SK-N-SH (cell line): ENCODE data around the gene DPEP2NB. TPM values are rescaled to one million over a fixed set of nuclear protein-coding genes. Genes with fewer than 3 reads are reported as not detected.
"Not testable (repeated sequence)": the region's sequence is repeated elsewhere in the genome, so short reads cannot be mapped to it uniquely, and the experiment has no call there.

Experiments used
- CTCF ChIA-PET: fragments of 300-600, 350-600 bp; formaldehyde crosslinking; extraction: SDS; loops from one replicate; lab custom pipeline; 2021; lab: Yijun Ruan, JAX
- POLR2A ChIA-PET: fragments of 350-600 bp; sonication (Branson Sonifier 250); formaldehyde crosslinking; extraction: SDS; loops from one replicate; lab custom pipeline; 2020; ENCODE audit warnings: antibody characterized with exemption, inconsistent platforms; lab: Yijun Ruan, JAX
- DNase-seq: peaks from one replicate; pipeline ENCODE4 v3.0.0; 2012
- H2AFZ ChIP-seq: fragments of 200-600 bp; sonication (generic); 2 replicates; pipeline ENCODE4 v1.8.1; 2016; ENCODE audit warnings: antibody characterized with exemption, mild to moderate bottlenecking, low read depth
- H3F3A ChIP-seq: fragments of 200-600 bp; sonication (generic); replicated peaks from 2 replicates; pipeline ENCODE3; 2016; ENCODE audit warnings: antibody characterized with exemption, mild to moderate bottlenecking; ENCODE audit not compliant: insufficient read depth
- H3K27ac ChIP-seq, 2 experiments: fragments of 200-500 bp in 1 of 2; fragments of 200-600 bp in 1 of 2; sonication (Bioruptor generic) in 1 of 2; sonication (generic), shearing (Covaris generic) in 1 of 2; 2 replicates each; pipeline versions ENCODE4 v1.5.1 to v1.6.1; 2014 to 2016; ENCODE audit warnings: low read depth in 2 of 2, inconsistent platforms in 1 of 2, low read length in 1 of 2, mild to moderate bottlenecking in 1 of 2, mixed read lengths in 1 of 2
- H3K27me3 ChIP-seq: fragments of 200-600 bp; sonication (generic), shearing (Covaris generic); 2 replicates; pipeline ENCODE4 v1.6.1; 2016; ENCODE audit warnings: mixed run types; ENCODE audit not compliant: insufficient read depth
- H3K36me3 ChIP-seq, 2 experiments: fragments of 200-500 bp in 1 of 2; fragments of 200-600 bp in 1 of 2; sonication (Bioruptor generic) in 1 of 2; sonication (generic) in 1 of 2; replicated peaks in 1 of 2; 2 replicates each; pipeline versions ENCODE3 to v1.5.1; 2014 to 2016; ENCODE audit warnings: low read length in 1 of 2, mild to moderate bottlenecking in 1 of 2; ENCODE audit not compliant: insufficient read depth in 2 of 2, control insufficient read depth in 1 of 2
- H3K4me1 ChIP-seq, 2 experiments: fragments of 200-500 bp in 1 of 2; fragments of 200-600 bp in 1 of 2; sonication (Bioruptor generic) in 1 of 2; sonication (generic), shearing (Covaris generic) in 1 of 2; 2 replicates each; pipeline versions ENCODE4 v1.5.1 to v1.6.1; 2014 to 2016; ENCODE audit warnings: low read depth in 1 of 2, low read length in 1 of 2, mixed run types in 1 of 2; ENCODE audit not compliant: insufficient read depth in 2 of 2, control insufficient read depth in 1 of 2
- H3K4me2 ChIP-seq: fragments of 200-600 bp; sonication (generic), shearing (Covaris generic); 2 replicates; pipeline ENCODE4 v1.6.1; 2017; ENCODE audit warnings: mixed run types
- H3K4me3 ChIP-seq, 2 experiments: fragments of 200-500 bp in 1 of 2; fragments of 200-600 bp in 1 of 2; sonication (Bioruptor generic) in 1 of 2; sonication (generic), shearing (Covaris generic) in 1 of 2; 2 replicates each; pipeline versions ENCODE4 v1.5.1 to v1.8.1; 2014 to 2016; ENCODE audit warnings: low read depth in 2 of 2, inconsistent platforms in 1 of 2, low read length in 1 of 2, mild to moderate bottlenecking in 1 of 2, mixed read lengths in 1 of 2, moderate library complexity in 1 of 2
- H3K79me2 ChIP-seq: fragments of 200-600 bp; sonication (generic); 2 replicates; pipeline ENCODE4 v1.8.1; 2017; ENCODE audit warnings: mild to moderate bottlenecking; ENCODE audit not compliant: insufficient read depth
- H3K9ac ChIP-seq: fragments of 200-600 bp; sonication (generic); 2 replicates; pipeline ENCODE4 v1.6.1; 2017; ENCODE audit warnings: mixed run types
- H3K9me2 ChIP-seq: fragments of 200-600 bp; sonication (generic); 2 replicates; pipeline ENCODE4 v1.6.1; 2017; ENCODE audit warnings: mixed run types
- H3K9me3 ChIP-seq: fragments of 200-600 bp; sonication (generic); 2 replicates; pipeline ENCODE4 v1.6.1; 2017; ENCODE audit warnings: mixed run types, mild to moderate bottlenecking, moderate library complexity
- H4K20me1 ChIP-seq: fragments of 200-600 bp; sonication (generic); 2 replicates; pipeline ENCODE4 v1.6.1; 2017; ENCODE audit warnings: mild to moderate bottlenecking, mixed run types; ENCODE audit not compliant: insufficient read depth
- CHD2 ChIP-seq: fragments of 150-350 bp; IDR thresholded peaks from 2 replicates; pipeline ENCODE4 v1.6.1; 2018; ENCODE audit warnings: low read length; ENCODE audit not compliant: partially characterized antibody
- CTCF ChIP-seq: fragments of 200-600 bp; sonication (generic); IDR thresholded peaks from 2 replicates; pipeline ENCODE4 v1.6.1; 2017; ENCODE audit warnings: antibody characterized with exemption, mild to moderate bottlenecking, moderate library complexity
- EZH2phosphoT487 ChIP-seq: fragments of 200-600 bp; sonication (generic); IDR thresholded peaks from 2 replicates; pipeline ENCODE4 v1.6.1; 2017; ENCODE audit warnings: low read depth, mixed run types, mild to moderate bottlenecking, antibody characterized with exemption, moderate library complexity, borderline replicate concordance
- FOXM1 ChIP-seq: IDR thresholded peaks from 2 replicates; pipeline ENCODE4 v1.4.0; 2012; ENCODE audit warnings: low read depth, mild to moderate bottlenecking
- NRF1 ChIP-seq: IDR thresholded peaks from 2 replicates; pipeline ENCODE4 v1.6.1; 2012; ENCODE audit warnings: low read depth, mild to moderate bottlenecking, low read length
- PBX3 ChIP-seq: IDR thresholded peaks from 2 replicates; pipeline ENCODE4; 2012
- RAD21 ChIP-seq: IDR thresholded peaks from 2 replicates; pipeline ENCODE4 v1.6.1; 2012; ENCODE audit warnings: mild to moderate bottlenecking, low read length
- REST ChIP-seq: IDR thresholded peaks from 2 replicates; pipeline ENCODE4 v1.6.1; 2012; ENCODE audit warnings: mild to moderate bottlenecking, low read depth, low read length, moderate library complexity
- SIN3A ChIP-seq: IDR thresholded peaks from 2 replicates; pipeline ENCODE4 v1.6.1; 2012; ENCODE audit warnings: low read depth, mild to moderate bottlenecking, low read length, moderate library complexity, borderline replicate concordance
- SMC3 ChIP-seq: IDR thresholded peaks from 2 replicates; pipeline ENCODE4 v1.6.1; 2012; ENCODE audit warnings: low read depth, low read length, improper control_type of control experiment
- TAF1 ChIP-seq: IDR thresholded peaks from 2 replicates; pipeline ENCODE4 v1.6.1; 2012; ENCODE audit warnings: low read depth, mild to moderate bottlenecking, low read length, moderate library complexity, borderline replicate concordance
- TCF12 ChIP-seq: IDR thresholded peaks from 2 replicates; pipeline ENCODE4 v1.4.0; 2012
- YY1 ChIP-seq: IDR thresholded peaks from 2 replicates; pipeline ENCODE4 v1.4.0; 2012; ENCODE audit warnings: low read depth, mild to moderate bottlenecking
- WGBS: methylation state at CpG from one replicate; pipeline ENCODE4 v1.1.6; 2017; ENCODE audit warnings: low lambda C conversion rate; 5-methylcytosine and 5-hydroxymethylcytosine counted together
- polyA plus RNA-seq, 3 experiments: library from polyadenylated mRNA; depleted of rRNA; stranded (reverse); fragments of >200 nt; gene quantifications; 2 replicates each; pipeline ENCODE4 v1.2.3, GENCODE V29; 2012

Gene DPEP2NB
- polyA plus RNA-seq, 1 of the 3 experiments (the other 2 are of a cell fraction), result not detected

GRCh38 chr16:67995423-67995822 lies 20.3 kb downstream of the DPEP2NB start:
- DNase-seq, result no peak
- POLR2A ChIA-PET, result no interaction called here

GRCh38 chr16:67994040-67994408 lies 21.7 kb downstream of the DPEP2NB start:
- H3F3A ChIP-seq, H3K36me3 ChIP-seq, POLR2A ChIA-PET, H3K9me2 ChIP-seq, H3K27ac ChIP-seq, H3K9me3 ChIP-seq, H3K9ac ChIP-seq, H4K20me1 ChIP-seq, H3K79me2 ChIP-seq, H3K27me3 ChIP-seq, H3K4me2 ChIP-seq, H3K4me3 ChIP-seq, H3K4me1 ChIP-seq, DNase-seq: not testable (repeated sequence)
- CTCF ChIA-PET, result interaction anchor here (0.6 to 3.9 kb wide), 13 partner anchors 9 to 447 kb away, joined by 3 to 25 read pairs (median 4); no protein-coding TSS in a partner anchor
- peak overlapping the region; percentile 84 for H2AFZ ChIP-seq
- no CpG with 5 or more reads among the region's 6 CpGs for WGBS

More at GRCh38 chr16:67995423-67995822, 20.3 kb downstream of the DPEP2NB start:
- peaks cover 0 to 7% of the 10 kb centered on the region in 2 experiments; a peak in 1 of 4 replicates for H3K4me1 ChIP-seq
- H3K9ac ChIP-seq, result no peak overlapping the region
- H3F3A ChIP-seq, result no peaks in the 10 kb centered on the region
- no peaks in the 10 kb centered on the region for H3K9me3 ChIP-seq
- H3K27me3 ChIP-seq, result no peaks in the 10 kb centered on the region
- H3K36me3 ChIP-seq, result no peaks in the 10 kb centered on the region
- H3K4me3 ChIP-seq, result no peak overlapping the region
- 67% methylated on average over 4 of the region's 5 CpGs for WGBS
- no peak for TF ChIP-seq EZH2phosphoT487
- no peak for TF ChIP-seq TCF12
- no peaks in the 10 kb centered on the region for H3K79me2 ChIP-seq
- H3K4me2 ChIP-seq, result no peak overlapping the region
- CTCF ChIA-PET, result interaction anchor here (2.2 kb wide), 2 partner anchors 27 to 54 kb away, joined by 5 to 6 read pairs; no protein-coding TSS in a partner anchor
- no peak overlapping the region for H3K27ac ChIP-seq
- no peaks in the 10 kb centered on the region for H3K9me2 ChIP-seq
- H4K20me1 ChIP-seq, result no peaks in the 10 kb centered on the region
- H2AFZ ChIP-seq, result no peak overlapping the region

GRCh38 chr16:67993207-67994039 lies 22.3 kb downstream of the DPEP2NB start:
- H3K4me3 ChIP-seq, result peak overlapping the region in 1 of 2 experiments; percentile 56; a peak in 2 of 4 replicates
- H3F3A ChIP-seq, result no peaks in the 10 kb centered on the region
- ChIA-PET POLR2A (no interaction called here), CTCF (interaction anchor here (0.6 to 3.9 kb wide), 14 partner anchors 10 to 446 kb away, joined by 3 to 25 read pairs (median 4); no protein-coding TSS in a partner anchor)
- no peak overlapping the region for H3K27ac ChIP-seq
- H3K27me3 ChIP-seq, result no peaks in the 10 kb centered on the region
- H3K9me3 ChIP-seq, result no peaks in the 10 kb centered on the region
- H3K9me2 ChIP-seq, result no peaks in the 10 kb centered on the region
- peak overlapping the region; percentile 84 for H2AFZ ChIP-seq
- H3K9ac ChIP-seq, result no peak overlapping the region
- peaks cover 0 to 7% of the 10 kb centered on the region in 2 experiments; a peak in 1 of 4 replicates for H3K4me1 ChIP-seq
- peak overlapping the region; percentile 66; the same call in 1 of the 2 replicates for H3K4me2 ChIP-seq
- no peaks in the 10 kb centered on the region for H3K79me2 ChIP-seq
- DNase-seq, result peak; percentile 96
- no peaks in the 10 kb centered on the region for H3K36me3 ChIP-seq
- H4K20me1 ChIP-seq, result no peaks in the 10 kb centered on the region
- WGBS, result 20% methylated on average over 31 of the region's 39 CpGs
- TF ChIP-seq SIN3A (0 out of 2 replicates have a peak, but pooled peaks have one; percentile 26), YY1 (no peak), NRF1 (no peak), REST (no peak), TCF12 (no peak), CHD2 (no peak), SMC3 (peak; percentile 87), TAF1 (no peak), PBX3 (no peak), RAD21 (peak; percentile 63), CTCF (peak; percentile 81), FOXM1 (no peak)
